ENCODE measurements around the gene GFOD1.

DNA sequence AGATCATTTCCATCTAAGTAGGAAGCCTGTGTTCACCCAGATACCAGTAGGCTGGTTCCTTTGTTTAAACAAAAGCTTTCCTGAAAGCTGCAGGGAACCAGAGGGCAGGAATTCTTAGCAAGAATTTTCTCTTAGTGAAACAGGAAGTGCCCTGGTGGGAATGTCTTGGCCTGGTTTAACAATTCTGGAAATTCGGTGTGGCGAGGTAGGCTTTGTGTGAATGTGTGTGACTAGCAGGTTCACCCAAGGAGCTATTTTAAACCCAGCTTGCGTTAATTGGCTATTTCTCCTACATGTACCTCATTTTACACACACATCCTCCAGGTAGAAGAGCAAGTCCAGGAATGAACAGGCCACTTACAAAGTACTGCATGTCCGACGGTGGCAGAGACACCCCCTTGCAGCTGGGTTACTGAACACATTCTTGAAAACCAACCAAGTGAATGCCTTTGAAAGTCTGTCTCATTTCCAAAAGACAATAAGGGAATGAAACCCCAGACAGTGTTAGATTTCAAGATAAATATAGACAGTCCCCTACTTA lies 64.6 kb downstream of the GFOD1 start:
- TF ChIP-seq, protein P1, sequence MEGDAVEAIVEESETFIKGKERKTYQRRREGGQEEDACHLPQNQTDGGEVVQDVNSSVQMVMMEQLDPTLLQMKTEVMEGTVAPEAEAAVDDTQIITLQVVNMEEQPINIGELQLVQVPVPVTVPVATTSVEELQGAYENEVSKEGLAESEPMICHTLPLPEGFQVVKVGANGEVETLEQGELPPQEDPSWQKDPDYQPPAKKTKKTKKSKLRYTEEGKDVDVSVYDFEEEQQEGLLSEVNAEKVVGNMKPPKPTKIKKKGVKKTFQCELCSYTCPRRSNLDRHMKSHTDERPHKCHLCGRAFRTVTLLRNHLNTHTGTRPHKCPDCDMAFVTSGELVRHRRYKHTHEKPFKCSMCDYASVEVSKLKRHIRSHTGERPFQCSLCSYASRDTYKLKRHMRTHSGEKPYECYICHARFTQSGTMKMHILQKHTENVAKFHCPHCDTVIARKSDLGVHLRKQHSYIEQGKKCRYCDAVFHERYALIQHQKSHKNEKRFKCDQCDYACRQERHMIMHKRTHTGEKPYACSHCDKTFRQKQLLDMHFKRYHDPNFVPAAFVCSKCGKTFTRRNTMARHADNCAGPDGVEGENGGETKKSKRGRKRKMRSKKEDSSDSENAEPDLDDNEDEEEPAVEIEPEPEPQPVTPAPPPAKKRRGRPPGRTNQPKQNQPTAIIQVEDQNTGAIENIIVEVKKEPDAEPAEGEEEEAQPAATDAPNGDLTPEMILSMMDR (IDR thresholded peaks at IDR 0.05; ENCODE audit: low read depth, low read length, poor library complexity, severe bottlenecking) = no peak
- TF ChIP-seq EZH2phosphoT487 (IDR thresholded peaks at IDR 0.05; ENCODE audit: borderline replicate concordance, low read length) = no peak
